MCF 10A (cell line): Measurements from ENCODE around the gene LTB4R. TPM values are rescaled to one million over a fixed set of nuclear protein-coding genes. Genes with fewer than 3 reads are reported as not detected.

ENCODE experiments used
- BruUV-seq: library from RNA; stranded (reverse); fragments of 400-500 nt; replicated peaks from 2 replicates; lab custom pipeline; 2021; lab: Mats Ljungman, UMichigan
- CTCF ChIA-PET: fragments of 300-600 bp; sonication (Branson Sonifier 250); formaldehyde crosslinking; extraction: SDS; loops from one replicate; lab custom pipeline; 2021; ENCODE audit warnings: antibody characterized with exemption, inconsistent platforms; lab: Yijun Ruan, JAX
- POLR2A ChIA-PET: fragments of 300-600, 350-650 bp; sonication (Branson Sonifier 250); formaldehyde crosslinking; extraction: SDS; loops from one replicate; lab custom pipeline; 2020; ENCODE audit warnings: antibody characterized with exemption, inconsistent platforms; lab: Yijun Ruan, JAX
- DNase-seq: peaks from one replicate; pipeline ENCODE4 v3.0.0-alpha.2; 2018; ENCODE audit not compliant: unreplicated experiment
- H3K27ac Mint-ChIP-seq: one replicate; pipeline ENCODE4 v1.8.0; 2022; ENCODE audit warnings: mild to moderate bottlenecking, low read depth, mixed read lengths; ENCODE audit not compliant: unreplicated experiment
- H3K27me3 Mint-ChIP-seq: one replicate; pipeline ENCODE4 v1.8.0; 2022; ENCODE audit warnings: mixed read lengths; ENCODE audit not compliant: insufficient read depth, unreplicated experiment
- H3K36me3 Mint-ChIP-seq: one replicate; pipeline ENCODE4 v1.8.0; 2022; ENCODE audit warnings: mild to moderate bottlenecking, moderate library complexity, mixed read lengths; ENCODE audit not compliant: insufficient read depth, unreplicated experiment
- H3K4me1 Mint-ChIP-seq: one replicate; pipeline ENCODE4 v1.8.0; 2022; ENCODE audit warnings: mixed read lengths; ENCODE audit not compliant: insufficient read depth, unreplicated experiment
- H3K4me3 Mint-ChIP-seq: one replicate; pipeline ENCODE4 v1.8.0; 2022; ENCODE audit warnings: mild to moderate bottlenecking, moderate library complexity, mixed read lengths; ENCODE audit not compliant: unreplicated experiment
- H3K9me3 Mint-ChIP-seq: one replicate; pipeline ENCODE4 v1.8.0; 2022; ENCODE audit warnings: mixed read lengths; ENCODE audit not compliant: unreplicated experiment
- CTCF ChIP-seq: fragments of 200-600 bp; IDR thresholded peaks from one replicate; pipeline ENCODE4 v1.8.0; 2022; ENCODE audit warnings: antibody characterized with exemption, mild to moderate bottlenecking; ENCODE audit not compliant: unreplicated experiment
- intact Hi-C: fragments of 100-400 bp; cut with micrococcal nuclease; formaldehyde crosslinking; loops from 2 replicates; pipeline ENCODE4 v1.14.1; 2022
- total RNA-seq: library from RNA; stranded (reverse); gene quantifications from 2 replicates; pipeline ENCODE4 v1.2.3, GENCODE V29; 2022

LTB4R gene
- total RNA-seq, 1 experiment from 2014 or later, result 15.8 TPM

- no peak overlapping the region for H3K4me3 Mint-ChIP-seq
- CTCF ChIA-PET, result interaction anchor here (0.6 to 16.6 kb wide), 20 partner anchors 8 to 109 kb away, joined by 3 to 626 read pairs (median 14); partner anchors contain the start of genes CBLN3, CIDEB, KHNYN and LTB4R
- H3K27ac Mint-ChIP-seq, result no peak overlapping the region
- peaks cover 11% of the 10 kb centered on the region for H3K27me3 Mint-ChIP-seq
- peaks cover 6% of the 10 kb centered on the region for H3K36me3 Mint-ChIP-seq
- POLR2A ChIA-PET, result interaction anchor here (0.8 to 3.3 kb wide), 4 partner anchors 74 to 105 kb away, joined by 3 to 52 read pairs (median 5); partner anchors contain the start of genes CBLN3, KHNYN and TINF2
- no peak for DNase-seq
- BruUV-seq, result no TSS peak
- peaks cover 7% of the 10 kb centered on the region for H3K4me1 Mint-ChIP-seq
- no peaks in the 10 kb centered on the region for H3K9me3 Mint-ChIP-seq
- TF ChIP-seq CTCF, result no peak
- intact Hi-C loops, result loop anchor here (1.0 kb wide), 1 partner anchor 88 kb away; no protein-coding TSS in a partner anchor
These were observed 20.5 kb downstream of the LTB4R start for GRCh38 chr14:24331731-24332267.

- peaks cover 6% of the 10 kb centered on the region for H3K36me3 Mint-ChIP-seq
- H3K27ac Mint-ChIP-seq, result no peak overlapping the region
- BruUV-seq, result no TSS peak
- DNase-seq, result peak; percentile 72
- peaks cover 7% of the 10 kb centered on the region for H3K4me1 Mint-ChIP-seq
- H3K4me3 Mint-ChIP-seq, result no peak overlapping the region
- H3K9me3 Mint-ChIP-seq, result no peaks in the 10 kb centered on the region
- peaks cover 11% of the 10 kb centered on the region for H3K27me3 Mint-ChIP-seq
- POLR2A ChIA-PET, result interaction anchor here (0.8 to 3.3 kb wide), 8 partner anchors 20 to 104 kb away, joined by 3 to 52 read pairs (median 4); partner anchors contain the start of genes CBLN3, KHNYN and TINF2
- TF ChIP-seq CTCF, result peak; percentile 60
- CTCF ChIA-PET, result interaction anchor here (0.6 to 16.6 kb wide), 43 partner anchors 8 to 700 kb away, joined by 3 to 626 read pairs (median 7); partner anchors contain the start of genes CBLN3, CIDEB, KHNYN and LTB4R
- intact Hi-C loops, result loop anchor here (1.0 kb wide), 1 partner anchor 89 kb away; no protein-coding TSS in a partner anchor
These were observed 21.1 kb downstream of the LTB4R start for GRCh38 chr14:24332268-24332993.

- BruUV-seq, result no TSS peak
- H3K27ac Mint-ChIP-seq, result no peak within 1 kb of the TSS
- no peak within 1 kb of the TSS for H3K4me3 Mint-ChIP-seq
- TF ChIP-seq CTCF, result no peak
- ChIA-PET POLR2A (interaction anchor here (1.4 to 3.3 kb wide), 2 partner anchors 96 to 107 kb away, joined by 5 to 52 read pairs; partner anchors contain the start of genes CBLN3 and KHNYN), CTCF (interaction anchor here (0.6 to 16.6 kb wide), 23 partner anchors 11 to 292 kb away, joined by 3 to 626 read pairs (median 21); partner anchors contain the start of genes CBLN3, CIDEB, KHNYN and LTB4R)
- peaks cover 7% of the 10 kb centered on the region for H3K4me1 Mint-ChIP-seq
- no peak for DNase-seq
- peaks cover 6% of the 10 kb centered on the region for H3K36me3 Mint-ChIP-seq
- H3K27me3 Mint-ChIP-seq, result peaks cover 11% of the 10 kb centered on the region
- H3K9me3 Mint-ChIP-seq, result no peaks in the 10 kb centered on the region
- intact Hi-C loops, result no loop called here
These were observed 23.4 kb downstream of the LTB4R start, which contains the start of gene ADCY4 for GRCh38 chr14:24334431-24335291. Gene ADCY4, minus strand, starts transcription at chr14:24335071. Its CDS starts 419 bp downstream, at chr14:24334652.
